Breast epithelium (tissue), 3 donors: ENCODE measurements around the gene CNTN1.

ENCODE experiments used
- POLR2A ChIP-seq: fragments of 450-650 bp; IDR thresholded peaks from one replicate; pipeline ENCODE4 v1.6.1; 2016; ENCODE audit warnings: antibody characterized with exemption, mild to moderate bottlenecking, moderate library complexity
- POLR2AphosphoS5 ChIP-seq, 3 donors: sonication (generic); formaldehyde crosslinking; IDR thresholded peaks; one replicate each; pipeline ENCODE4 v1.6.1; 2017; ENCODE audit warnings: antibody characterized with exemption in 3 of 3
- TF ChIP-seq, protein P1 (sequence below), 3 donors: fragments of 450-650 bp; IDR thresholded peaks; one replicate each; pipeline ENCODE4 v1.5.1; 2016 to 2017; ENCODE audit warnings: antibody characterized with exemption in 3 of 3, mild to moderate bottlenecking in 3 of 3, moderate library complexity in 3 of 3

- TF ChIP-seq, protein P1, sequence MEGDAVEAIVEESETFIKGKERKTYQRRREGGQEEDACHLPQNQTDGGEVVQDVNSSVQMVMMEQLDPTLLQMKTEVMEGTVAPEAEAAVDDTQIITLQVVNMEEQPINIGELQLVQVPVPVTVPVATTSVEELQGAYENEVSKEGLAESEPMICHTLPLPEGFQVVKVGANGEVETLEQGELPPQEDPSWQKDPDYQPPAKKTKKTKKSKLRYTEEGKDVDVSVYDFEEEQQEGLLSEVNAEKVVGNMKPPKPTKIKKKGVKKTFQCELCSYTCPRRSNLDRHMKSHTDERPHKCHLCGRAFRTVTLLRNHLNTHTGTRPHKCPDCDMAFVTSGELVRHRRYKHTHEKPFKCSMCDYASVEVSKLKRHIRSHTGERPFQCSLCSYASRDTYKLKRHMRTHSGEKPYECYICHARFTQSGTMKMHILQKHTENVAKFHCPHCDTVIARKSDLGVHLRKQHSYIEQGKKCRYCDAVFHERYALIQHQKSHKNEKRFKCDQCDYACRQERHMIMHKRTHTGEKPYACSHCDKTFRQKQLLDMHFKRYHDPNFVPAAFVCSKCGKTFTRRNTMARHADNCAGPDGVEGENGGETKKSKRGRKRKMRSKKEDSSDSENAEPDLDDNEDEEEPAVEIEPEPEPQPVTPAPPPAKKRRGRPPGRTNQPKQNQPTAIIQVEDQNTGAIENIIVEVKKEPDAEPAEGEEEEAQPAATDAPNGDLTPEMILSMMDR (IDR thresholded peaks at IDR 0.05) = no peak
- TF ChIP-seq POLR2A = no peak
- no peak for TF ChIP-seq POLR2AphosphoS5 (IDR thresholded peaks at IDR 0.05)
Observed at GRCh38 chr12:40718878-40719372, 26.7 kb downstream of the CNTN1 start.
